Hematopoietic multipotent progenitor cell treated with erythropoietin and hydrocortisone succinate and interleukin-3 and kit ligand, for 17 days (in vitro differentiated cells): Measurements from ENCODE around the gene SPATA2L.
"Not testable (repeated sequence)": the region's sequence is repeated elsewhere in the genome, so short reads cannot be mapped to it uniquely, and the experiment has no call there.

Experiments used
- DNase-seq: peaks from one replicate; pipeline ENCODE4 v3.0.0-alpha.2; 2015; ENCODE audit warnings: low spot score

The SPATA2L gene

DNA sequence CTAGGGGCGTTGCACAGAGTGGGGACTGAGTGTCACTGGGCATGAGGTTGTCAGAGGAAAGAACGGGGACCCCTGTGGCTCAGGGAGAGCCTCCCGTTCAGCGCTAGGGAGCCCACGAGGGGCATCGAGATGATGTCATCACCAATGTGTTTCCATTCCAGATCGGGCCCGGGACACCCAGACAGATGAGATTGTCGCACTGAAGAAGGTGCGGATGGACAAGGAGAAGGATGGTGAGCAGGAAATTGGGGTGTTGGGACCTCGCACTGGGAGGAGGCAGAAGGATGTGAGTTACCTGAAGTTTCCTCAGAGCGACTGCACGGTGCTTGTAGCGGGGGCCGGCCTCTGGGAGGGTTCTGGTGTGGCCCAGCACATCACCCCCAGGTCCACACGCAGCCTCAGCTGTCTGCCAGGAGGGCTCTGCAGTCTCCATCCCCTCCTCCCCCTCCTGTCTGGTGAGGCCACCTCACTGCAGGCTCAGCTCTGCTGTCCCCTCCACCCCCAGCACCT, 11.1 kb downstream of the SPATA2L start:
- no peak for DNase-seq

DNA sequence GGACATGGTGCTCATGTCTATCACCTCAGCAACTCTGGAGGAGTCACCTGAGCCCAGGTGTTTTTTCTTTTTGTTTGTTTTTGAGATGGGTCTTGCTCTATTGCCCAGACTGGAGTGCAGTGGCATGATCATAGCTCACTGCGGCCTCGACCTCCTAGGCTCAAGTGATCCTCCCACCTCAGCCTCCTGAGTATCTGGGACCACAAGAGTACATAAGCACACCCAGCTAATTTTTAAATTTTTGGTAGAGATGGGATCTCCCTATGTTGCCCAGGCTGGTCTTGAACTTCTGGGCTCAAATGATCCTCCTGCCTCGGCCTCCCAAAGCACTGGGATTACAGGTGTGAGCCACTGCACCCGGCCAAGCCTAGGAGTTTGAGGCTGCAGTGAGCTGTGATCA, 11.9 kb downstream of the SPATA2L start:
- DNase-seq, result not testable (repeated sequence)

DNA sequence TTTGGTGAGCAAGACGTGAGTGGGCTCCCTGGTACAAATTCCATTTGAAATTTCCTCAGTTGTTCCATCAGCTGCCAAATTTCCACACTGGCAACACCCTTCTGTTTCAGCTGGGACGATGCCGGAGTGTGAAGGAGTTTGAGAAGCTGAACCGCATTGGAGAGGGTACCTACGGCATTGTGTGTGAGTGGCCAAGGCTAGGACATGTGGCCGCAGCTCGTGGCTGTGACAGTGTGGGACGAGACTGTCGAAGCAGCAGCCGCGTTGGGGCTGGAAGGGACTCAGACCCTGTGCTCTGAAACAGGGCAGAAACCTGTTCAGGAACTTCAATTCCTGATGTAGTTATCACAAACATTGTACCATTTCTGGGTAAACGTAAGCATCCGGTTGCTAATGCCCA, 12.4 kb downstream of the SPATA2L start:
- DNase-seq, result no peak

DNA sequence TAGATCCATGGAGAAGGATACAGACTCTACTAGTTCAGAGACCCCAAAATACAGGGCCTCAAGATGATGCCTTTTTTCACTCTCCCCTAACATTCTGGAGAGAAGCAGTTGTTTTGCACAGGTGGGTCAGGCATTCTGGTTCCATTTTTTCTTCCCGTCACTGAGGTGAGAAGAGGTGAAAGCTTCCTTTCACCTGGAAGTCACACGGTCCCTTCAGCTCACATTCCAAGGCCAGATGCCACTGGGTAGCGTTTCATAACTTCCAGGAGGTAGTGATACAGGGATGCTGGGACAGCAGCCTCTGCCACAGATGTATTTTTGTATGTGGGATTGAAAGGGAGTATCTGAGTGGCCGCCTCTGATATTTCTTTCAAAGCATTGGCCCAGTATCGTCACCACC, 13.1 kb downstream of the SPATA2L start:
- DNase-seq, result no peak

DNA sequence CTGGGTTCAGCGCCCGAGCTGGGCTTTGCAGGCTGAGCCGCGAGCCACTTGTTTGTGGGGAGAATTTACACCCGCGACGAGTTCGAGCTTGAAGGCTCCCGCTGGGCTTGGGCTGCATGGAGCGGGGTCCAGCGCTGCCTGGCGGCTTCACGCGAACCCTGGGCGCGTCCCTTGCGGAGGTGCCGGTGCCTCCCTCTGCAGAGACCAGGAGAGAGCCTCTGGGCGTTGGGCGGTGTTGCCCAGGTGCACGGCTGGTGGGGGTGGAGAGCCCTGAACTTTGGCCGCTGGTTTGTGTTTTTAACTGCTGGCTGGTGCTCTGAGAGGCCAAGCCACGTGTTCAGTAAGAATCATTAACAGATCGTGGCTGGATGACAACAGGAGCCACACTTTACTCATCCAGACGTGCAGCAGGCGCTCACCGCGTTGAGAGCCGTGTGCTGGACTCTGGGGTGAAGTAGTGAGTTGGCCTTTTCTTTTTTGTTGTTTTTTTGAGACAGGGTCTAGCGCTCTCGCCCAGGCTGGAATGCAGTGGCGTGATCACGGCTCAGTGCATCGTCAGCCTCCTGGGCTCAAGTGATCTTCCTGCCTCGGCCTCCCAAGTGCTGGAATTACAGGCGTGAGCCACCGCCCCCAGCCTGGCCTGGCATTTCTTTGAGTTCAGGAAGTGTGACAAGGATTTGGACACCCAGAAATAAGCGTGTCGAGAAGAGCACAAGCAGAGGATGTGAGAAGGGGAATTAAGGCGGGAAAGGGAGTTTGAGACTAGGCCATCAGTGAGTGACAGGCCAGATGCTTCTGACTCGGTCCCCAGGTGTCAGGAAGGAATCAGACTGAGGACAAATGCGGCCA, 14.2 kb downstream of the SPATA2L start:
- no peak for DNase-seq

DNA sequence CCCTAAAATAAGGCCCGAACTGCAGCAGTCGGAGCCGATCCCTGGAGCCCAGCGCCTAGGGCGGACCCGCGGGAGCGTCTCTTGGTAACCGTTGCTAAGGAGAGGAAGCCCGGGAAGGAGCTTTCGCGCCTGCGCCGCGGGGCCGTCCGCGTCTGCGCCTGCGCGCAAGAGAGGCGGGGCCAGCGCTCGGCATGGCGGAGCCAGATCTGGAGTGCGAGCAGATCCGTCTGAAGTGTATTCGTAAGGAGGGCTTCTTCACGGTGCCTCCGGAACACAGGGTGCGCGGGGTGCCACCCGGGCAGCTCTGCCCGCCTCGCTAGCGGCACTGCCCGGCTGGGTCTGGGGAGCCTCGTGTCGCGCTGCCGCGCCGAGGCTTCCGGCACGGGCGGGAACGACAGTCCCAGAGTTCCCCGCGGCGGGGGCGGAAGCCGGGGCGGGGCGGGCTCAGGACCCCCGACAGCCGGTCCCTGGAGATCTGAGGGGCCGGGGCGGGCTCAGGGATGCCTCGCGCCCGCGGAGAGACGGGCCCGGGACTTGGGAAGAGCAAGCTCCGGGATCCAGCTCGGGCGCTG, 14.9 kb downstream of the SPATA2L start, which contains the start of gene CDK10:
Gene CDK10 (plus strand): TSS at position 170 of the 572 bp plus-strand sequence. CDS start 22 bp downstream, at position 192.
- peak; percentile 85 for DNase-seq

DNA sequence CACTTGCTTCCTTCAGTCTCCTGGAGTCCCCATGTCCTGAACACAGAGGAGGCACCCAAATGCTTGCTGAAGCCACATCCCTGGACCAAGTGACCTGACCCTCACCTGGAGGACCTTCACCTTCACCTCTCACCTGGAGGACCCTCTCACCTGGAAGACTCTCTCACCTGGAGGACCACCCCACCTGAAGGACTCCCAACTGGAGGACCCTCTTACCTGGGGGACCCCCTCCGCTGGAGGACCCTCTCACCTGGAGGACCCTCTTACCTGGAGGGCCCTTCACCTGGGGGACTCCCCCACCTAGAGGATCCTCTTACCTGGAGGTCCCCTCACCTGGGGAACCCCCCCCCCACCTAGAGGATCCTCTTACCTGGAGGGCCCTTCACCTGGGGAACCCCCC, 15.6 kb downstream of the SPATA2L start:
- no peak for DNase-seq

DNA sequence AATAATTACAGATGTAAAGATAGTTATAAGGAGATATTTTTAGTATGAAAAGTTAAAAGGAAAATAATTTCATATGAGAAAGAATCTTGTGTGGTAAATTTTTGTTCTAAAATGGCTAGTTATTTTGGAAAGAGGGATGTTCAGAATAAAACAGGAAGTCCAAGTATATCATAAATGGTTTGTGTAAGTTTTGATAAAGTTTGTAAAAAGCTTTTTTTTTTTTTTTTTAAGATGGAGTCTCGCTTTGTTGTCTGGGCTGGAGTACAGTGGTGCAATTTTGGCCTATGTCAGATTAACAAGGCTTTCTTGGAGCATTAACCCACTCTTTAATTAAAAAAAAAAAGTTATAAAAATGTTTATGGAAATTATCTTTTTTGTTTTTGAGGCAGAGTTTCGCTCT, 23.2 kb downstream of the SPATA2L start:
- DNase-seq, result no peak

DNA sequence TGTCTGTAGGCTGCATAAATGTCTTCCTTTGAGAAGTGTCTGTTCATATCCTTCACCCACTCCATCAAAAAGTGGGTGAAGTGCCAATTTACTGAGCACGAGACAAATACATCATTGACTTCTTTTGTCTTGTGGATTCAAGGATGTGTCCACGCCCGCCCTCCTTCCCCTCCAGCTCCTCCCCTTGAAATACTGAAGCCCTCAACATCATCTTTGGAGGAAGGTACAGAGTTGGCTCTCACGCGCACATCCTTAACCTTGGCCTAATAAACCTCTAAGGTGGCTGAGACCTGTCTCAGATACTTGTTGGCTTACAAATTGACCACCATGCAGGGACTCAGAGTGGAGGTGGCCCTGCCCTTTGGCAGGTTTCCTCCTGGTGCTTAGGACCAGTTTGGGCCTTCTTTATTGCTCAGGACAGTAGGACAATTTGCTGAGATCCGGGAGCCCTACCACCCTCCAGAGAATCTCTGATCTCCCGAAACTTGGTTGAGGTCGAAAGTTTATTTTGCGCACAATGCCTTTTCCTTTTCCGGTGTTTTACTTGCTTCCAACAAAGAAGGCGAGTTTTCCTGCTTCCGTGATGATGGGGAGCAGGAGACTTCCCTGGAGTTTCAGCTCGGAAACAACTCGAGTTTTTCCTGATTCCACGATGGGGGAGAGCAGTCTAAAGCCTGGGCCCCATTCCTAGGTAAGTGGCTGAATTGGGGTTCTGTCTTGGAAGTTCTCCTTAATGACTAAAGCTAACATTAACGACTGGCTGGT, 29.1 kb downstream of the SPATA2L start:
- DNase-seq, result no peak

DNA sequence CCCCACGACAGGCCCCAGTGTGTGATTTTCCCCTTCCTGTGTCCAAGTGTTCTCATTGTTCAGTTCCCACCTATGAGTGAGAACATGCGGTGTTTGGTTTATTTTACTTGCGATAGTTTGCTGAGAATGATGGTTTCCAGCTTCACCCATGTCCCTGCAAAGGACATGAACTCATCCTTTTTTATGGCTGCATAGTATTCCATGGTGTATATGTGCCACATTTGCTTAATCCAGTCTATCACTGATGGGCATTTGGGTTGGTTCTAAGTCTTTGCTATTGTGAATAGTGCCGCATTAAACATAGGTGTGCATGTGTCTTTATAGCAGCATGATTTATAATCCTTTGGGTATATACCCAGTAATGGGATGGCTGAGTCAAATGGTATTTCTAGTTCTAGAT, 29.9 kb downstream of the SPATA2L start:
- not testable (repeated sequence) for DNase-seq

DNA sequence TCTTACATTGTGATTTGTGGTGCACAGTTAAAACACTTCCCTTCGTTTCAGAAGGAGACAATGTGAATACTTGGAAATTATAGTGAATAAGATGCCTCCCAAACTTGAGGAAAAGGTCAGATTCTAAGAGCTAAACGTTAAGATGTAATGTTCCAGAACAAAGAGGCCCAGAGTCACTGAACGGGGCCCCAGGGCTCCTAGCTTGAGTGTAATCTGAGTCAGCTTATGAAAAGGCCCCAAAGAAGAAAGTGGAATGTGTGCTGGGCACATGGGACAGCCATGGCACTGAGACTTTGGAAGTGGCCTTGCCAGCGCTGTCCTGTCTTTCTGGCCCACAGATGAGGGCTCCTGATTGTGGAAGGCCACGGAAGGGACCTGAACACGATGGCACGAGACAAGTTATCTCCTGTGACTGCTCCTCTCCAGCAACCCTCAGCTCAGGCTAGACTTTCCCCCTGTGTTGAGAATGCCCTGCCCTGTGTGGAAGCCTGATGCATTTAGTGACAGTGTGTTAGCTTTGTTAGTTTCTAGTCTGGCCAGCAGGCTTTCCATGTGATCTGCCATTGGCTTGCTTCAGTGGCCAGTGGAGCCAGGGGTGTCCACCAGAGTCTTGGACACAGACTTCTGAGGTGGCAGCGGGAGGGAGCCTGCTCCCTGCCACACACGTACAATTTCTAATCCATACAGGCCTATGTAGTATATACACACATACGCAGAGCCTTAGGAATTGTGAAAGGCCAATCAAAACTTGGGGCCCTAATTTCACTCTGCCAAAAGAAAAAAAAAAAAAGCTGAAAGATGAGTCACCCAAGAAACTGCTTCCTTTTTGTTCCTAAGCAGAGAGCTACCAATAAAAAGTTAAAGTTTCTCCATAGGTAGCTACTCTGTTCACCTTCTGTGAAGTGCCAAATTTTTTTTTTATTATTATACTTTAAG, 30.7 kb downstream of the SPATA2L start:
- DNase-seq, result no peak

DNA sequence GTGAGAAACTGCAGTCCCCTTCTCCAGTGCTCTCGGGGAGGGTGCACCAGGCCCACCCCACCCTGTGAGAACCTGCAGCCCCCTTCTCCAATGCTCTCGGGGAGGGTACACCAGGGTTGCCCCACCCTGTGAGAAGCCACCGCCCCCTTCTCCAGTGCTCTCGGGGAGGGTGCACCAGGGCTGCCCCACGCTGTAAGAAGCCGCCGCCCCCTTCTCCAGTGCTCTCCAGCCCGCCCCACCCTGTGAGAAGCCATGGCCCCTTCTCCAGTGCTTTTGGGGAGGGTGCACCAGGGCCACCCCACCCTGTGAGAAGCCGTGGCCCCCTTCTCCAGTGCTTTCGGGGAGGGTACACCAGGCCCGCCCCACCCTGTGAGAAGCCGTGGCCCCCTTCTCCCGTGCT, 31.8 kb downstream of the SPATA2L start:
- DNase-seq, result no peak

DNA sequence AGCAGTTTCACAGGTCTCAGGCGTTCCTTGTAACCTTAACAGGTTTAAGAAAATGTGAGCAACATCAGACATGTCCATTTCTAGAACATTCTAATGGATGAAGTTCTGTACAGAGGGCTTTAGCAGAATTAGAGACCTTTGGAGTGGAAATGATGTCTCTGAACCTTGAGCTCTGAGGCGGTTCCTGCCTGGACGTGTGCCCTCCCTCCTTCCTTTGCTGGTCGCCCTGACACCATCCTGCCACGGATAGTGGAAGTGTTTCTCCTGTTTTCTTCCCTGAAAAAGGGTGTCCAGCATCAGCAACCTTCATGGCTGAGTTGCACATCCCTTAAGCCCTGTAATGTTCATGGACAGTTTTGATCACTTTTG, 32.7 kb downstream of the SPATA2L start:
- DNase-seq, result no peak

DNA sequence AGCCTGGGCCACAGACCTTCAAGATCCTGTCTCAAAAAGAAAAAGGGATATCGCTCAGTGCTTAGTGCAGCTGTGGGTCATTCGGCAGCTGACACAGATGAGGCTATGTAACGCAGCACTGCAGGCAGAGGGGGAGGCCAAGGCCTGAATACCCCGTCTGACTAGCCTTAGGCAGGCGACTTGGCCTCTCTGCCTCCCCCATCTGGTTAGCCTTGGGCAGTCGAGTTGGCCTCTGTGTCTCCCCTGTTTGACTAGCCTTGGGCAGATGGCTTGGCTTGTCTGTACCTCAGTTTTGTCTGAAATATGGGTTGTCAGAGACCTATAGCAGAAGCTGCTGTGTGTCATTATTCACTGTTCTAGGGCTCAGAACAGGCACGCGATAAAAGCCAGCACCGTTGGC, 33.9 kb downstream of the SPATA2L start:
- DNase-seq, result no peak

DNA sequence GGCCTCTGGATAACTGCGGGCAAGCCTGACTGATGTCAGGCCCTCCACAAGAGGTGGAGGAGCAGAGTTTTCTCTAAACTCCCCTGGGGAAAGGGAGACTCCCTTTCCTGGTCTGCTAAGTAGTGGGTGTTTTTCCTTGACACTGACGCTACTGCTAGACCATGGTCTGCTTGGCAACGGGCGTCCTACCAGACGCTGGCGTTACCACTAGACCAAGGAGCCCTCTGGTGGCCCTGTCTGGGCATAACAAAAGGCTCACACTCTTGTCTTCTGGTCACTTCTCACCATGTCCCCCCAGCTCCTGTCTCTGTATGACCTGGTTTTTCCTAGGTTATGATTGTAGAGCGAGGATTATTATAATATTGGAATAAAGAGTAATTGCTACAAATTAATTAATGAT, 34.5 kb downstream of the SPATA2L start:
- not testable (repeated sequence) for DNase-seq

DNA sequence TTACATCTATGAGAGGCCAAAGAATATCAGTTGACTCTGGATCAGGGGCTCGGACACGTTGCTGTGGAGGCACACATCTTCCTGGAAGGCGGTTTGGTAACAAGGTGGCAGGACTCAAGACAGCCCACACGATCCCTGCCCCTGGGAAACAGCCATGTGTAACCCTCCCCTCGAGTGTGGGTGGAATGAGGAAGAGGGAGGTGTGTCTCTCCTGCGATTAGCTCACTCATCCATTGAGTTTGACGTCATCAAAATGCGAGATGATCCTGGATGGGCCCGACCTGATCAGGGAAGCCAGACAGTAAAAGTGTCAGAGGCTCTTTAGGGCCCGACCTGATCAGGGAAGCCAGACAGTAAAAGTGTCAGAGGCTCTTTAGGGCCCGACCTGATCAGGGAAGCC, 37.3 kb downstream of the SPATA2L start:
- DNase-seq, result not testable (repeated sequence)

DNA sequence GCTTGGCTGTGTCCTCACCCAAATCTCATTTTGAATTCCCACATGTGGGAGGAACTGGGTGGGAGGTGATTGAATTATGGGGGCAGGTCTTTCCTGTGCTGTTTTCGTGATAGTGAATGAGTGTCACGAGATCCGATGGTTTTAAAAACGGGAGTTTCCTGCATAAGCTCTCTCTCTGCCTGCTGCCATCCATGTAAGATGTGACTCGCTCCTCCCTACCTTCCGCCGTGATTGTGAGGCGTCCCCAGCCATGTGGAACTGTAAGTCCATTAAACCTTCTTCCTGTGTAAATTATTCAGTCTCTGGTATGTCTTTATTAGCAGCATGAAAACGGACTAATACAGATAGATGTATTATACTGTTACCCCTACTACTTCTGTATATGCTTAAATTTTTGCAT, 40.3 kb downstream of the SPATA2L start:
- no peak for DNase-seq

DNA sequence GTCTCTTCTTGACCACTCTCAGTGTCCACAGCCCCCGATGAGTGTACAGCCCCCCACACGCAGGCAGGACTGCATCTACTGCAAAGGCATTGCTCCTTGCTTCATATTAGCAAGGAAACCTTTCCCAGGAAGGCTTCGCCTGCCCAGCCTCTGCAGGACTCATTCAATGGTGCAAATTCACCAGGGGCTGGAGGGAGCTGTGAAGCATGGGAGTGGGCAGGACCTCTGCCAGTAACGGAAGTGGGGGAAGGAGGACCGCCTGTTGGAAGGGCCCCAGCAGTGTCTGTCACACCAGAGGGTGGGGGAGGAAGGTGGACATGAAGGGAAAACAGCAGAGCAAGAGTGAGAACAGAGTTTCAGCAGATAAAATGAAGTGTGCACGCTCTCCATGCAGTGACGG, 41.4 kb downstream of the SPATA2L start:
- DNase-seq, result no peak

DNA sequence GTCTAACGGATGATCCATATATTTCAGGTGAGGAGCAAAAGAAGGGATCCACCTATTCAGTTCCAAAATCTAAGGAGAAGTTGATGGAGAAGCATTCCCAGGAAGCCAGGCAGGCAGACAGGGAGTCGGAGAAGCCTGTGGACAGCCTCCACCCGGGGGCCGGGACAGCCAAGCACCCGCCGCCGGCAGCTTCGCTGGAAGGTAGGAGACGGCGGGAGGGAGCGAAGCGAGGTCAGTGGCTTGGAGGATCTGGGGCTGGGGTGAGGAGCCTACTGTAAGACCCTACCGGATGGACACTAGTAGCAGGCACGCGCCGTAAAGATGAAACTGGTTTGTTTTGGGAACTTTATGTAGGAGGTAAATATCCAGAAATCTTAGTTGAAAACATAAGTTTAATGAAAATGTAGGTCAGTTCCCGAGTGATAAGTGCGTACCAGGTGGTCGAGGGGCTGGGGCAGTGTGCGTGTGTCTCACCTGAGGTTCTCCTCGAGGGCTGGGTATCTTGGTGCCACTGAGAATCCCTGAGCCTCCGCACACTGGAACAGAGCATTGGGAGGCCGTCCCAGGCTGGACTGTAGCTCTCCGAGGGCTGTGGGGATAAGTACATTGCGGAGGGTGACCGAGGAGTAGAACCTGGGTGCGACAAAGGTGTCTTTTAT, 43.2 kb downstream of the SPATA2L start:
- DNase-seq, result no peak

DNA sequence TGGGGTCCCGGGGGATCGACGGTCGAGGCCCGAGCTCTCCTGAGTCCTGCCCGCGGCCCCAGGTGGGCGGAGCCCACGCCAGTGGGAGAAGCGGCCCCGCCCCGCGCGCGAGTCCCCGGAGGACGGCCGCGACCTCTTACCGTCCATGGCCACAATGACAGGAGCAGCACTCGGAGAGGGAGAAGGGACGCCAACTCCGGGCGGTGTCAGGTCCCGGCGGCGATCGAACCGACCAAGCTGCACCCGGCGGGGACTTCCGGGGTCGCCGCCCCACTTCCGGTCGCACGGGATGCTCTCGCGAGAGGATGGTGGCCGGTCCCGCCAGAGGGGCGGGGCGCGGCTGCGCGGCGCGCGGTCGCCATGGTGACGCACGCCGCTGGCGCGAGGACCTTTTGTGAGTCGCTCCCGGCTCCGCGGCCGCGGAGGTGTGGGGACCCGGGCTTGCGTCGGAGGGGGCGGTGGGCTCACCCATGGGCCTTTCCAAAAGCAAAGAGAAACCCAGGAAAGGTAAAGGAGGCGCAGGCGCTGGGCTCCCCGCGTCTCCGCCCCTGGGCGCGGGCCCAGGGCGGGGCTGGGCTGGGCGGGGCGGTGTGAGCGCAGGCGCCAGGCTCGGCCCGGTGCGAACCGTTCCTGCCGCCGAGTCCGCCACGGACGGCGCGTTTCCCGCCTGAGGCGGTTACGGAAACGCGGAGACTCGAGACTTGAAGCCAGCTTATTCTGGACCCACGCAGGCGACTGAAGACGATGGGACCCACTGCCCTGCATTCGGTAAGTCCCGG, 43.9 kb downstream of the SPATA2L start, which contains the start of the genes CHMP1A and SPATA33:
Gene CHMP1A (minus strand): TSS at position 267 of the 779 bp plus-strand sequence. CDS start 120 bp downstream, at position 147.
Gene SPATA33 (plus strand): TSS at position 395 of the 779 bp plus-strand sequence. CDS start 76 bp downstream, at position 471.
- DNase-seq, result peak; percentile 92
